Measurements from ENCODE around the gene TANK.

DNA sequence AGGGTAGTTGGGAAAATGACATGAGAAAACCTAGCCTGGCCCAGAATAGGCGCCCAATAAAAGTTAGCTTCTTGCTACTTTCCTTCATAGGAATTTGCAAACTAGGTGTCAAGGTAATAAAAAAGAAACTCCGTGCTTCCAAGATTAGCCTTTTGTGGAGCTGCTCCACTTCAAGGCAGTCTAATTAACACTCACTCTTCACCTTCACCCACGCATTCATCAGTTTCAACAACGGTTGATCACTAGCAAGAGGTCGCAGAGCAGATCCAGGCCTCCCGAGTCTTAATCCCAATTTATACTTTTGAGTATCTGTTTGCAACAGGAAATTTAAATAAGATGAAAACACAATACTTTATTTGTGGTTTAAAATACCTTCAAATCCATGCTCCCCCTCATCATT lies 39.5 kb upstream of the TANK start:
- no peak for TF ChIP-seq TOX (CRISPR knock-in tag; IDR thresholded peaks at IDR 0.05; ENCODE audit: borderline replicate concordance)
- TF ChIP-seq PPARA (CRISPR knock-in tag; IDR thresholded peaks at IDR 0.05; ENCODE audit: borderline replicate concordance), result no peak
